H1 (cell line): ENCODE results near the gene NPSR1. TPM values are rescaled to one million over a fixed set of nuclear protein-coding genes. Genes with fewer than 3 reads are reported as not detected.

Source experiments
- CTCF ChIA-PET: fragments of 300-600 bp; sonication (Branson Sonifier 250); formaldehyde crosslinking; loops from one replicate; lab custom pipeline; 2021; ENCODE audit not compliant: partially characterized antibody; lab: Charles Lee
- POLR2A ChIA-PET: fragments of 300-600 bp; sonication (Branson Sonifier 250); formaldehyde crosslinking; loops from one replicate; lab custom pipeline; 2021; ENCODE audit warnings: inconsistent platforms; ENCODE audit not compliant: partially characterized antibody; lab: Charles Lee
- DNase-seq, 2 experiments: peaks; one replicate each; pipeline versions ENCODE4 v3.0.0 to v3.0.0-alpha.2; 2010 to 2022; ENCODE audit warnings: low spot score in 2 of 2, low read depth in 1 of 2, mixed read lengths in 1 of 2
- FAIRE-seq: peaks from 2 replicates; lab custom pipeline; 2011; peaks lifted over from hg19 to GRCh38; lab: Jason Lieb, UNC
- H2AFZ ChIP-seq: 2 replicates; pipeline ENCODE4 v1.8.1; 2012; ENCODE audit warnings: low read length, inconsistent platforms
- H2AK5ac ChIP-seq: 2 replicates; pipeline ENCODE4 v1.6.1; 2013; ENCODE audit warnings: low read depth, low read length
- H2BK120ac ChIP-seq: replicated peaks from 2 replicates; pipeline ENCODE3; 2013; ENCODE audit warnings: low read depth, low read length, inconsistent platforms
- H2BK12ac ChIP-seq: 2 replicates; pipeline ENCODE4 v1.6.1; 2013; ENCODE audit warnings: low read depth, low read length
- H2BK15ac ChIP-seq: 2 replicates; pipeline ENCODE4 v1.6.1; 2013; ENCODE audit warnings: low read length
- H2BK20ac ChIP-seq: 2 replicates; pipeline ENCODE4 v1.6.1; 2013; ENCODE audit warnings: low read length
- H2BK5ac ChIP-seq: 2 replicates; pipeline ENCODE4 v1.6.1; 2013; ENCODE audit warnings: low read depth, low read length
- H3K14ac ChIP-seq: 2 replicates; pipeline ENCODE4 v1.6.1; 2013; ENCODE audit warnings: inconsistent platforms; ENCODE audit not compliant: insufficient read length
- H3K18ac ChIP-seq: 2 replicates; pipeline ENCODE4 v1.6.1; 2013; ENCODE audit warnings: low read length; ENCODE audit errors: extremely low read depth
- H3K23ac ChIP-seq: 2 replicates; pipeline ENCODE4 v1.6.1; 2013; ENCODE audit warnings: inconsistent platforms; ENCODE audit not compliant: insufficient read length
- H3K23me2 ChIP-seq: 2 replicates; pipeline ENCODE4 v1.6.1; 2013; ENCODE audit warnings: low read depth, low read length
- H3K27ac ChIP-seq: 2 replicates; pipeline ENCODE4 v1.6.1; 2011; ENCODE audit warnings: low read depth, low read length, inconsistent platforms
- H3K27me3 ChIP-seq, 4 experiments: replicated peaks in 1 of 4; 1 replicate in 1 of 4; 2 replicates in 3 of 4; pipeline versions ENCODE4 v1.6.1 to v1.8.1; 2011 to 2013; ENCODE audit warnings: low read length in 3 of 4, mild to moderate bottlenecking in 3 of 4, inconsistent platforms in 2 of 4, mixed read lengths in 2 of 4, moderate library complexity in 1 of 4; ENCODE audit not compliant: control insufficient read depth in 3 of 4, insufficient read depth in 3 of 4; ENCODE audit errors: extremely low read depth in 1 of 4
- H3K36me3 ChIP-seq, 4 experiments: 2 replicates each; pipeline versions ENCODE4 v1.6.1 to v1.8.1; 2011 to 2013; ENCODE audit warnings: mild to moderate bottlenecking in 4 of 4, low read length in 3 of 4, moderate library complexity in 2 of 4, control low read depth in 1 of 4, inconsistent platforms in 1 of 4; ENCODE audit not compliant: insufficient read depth in 4 of 4, control insufficient read depth in 2 of 4
- H3K4ac ChIP-seq: replicated peaks from 2 replicates; pipeline ENCODE3; 2013; ENCODE audit warnings: low read length, low read depth, mixed read lengths, inconsistent platforms; ENCODE audit not compliant: insufficient read length
- H3K4me1 ChIP-seq, 4 experiments: replicated peaks in 1 of 4; 1 replicate in 1 of 4; 2 replicates in 3 of 4; pipeline versions ENCODE4 v1.6.1 to v1.8.1; 2011 to 2013; ENCODE audit warnings: low read length in 3 of 4, inconsistent platforms in 2 of 4, mixed read lengths in 1 of 4; ENCODE audit not compliant: insufficient read depth in 4 of 4, control insufficient read depth in 3 of 4
- H3K4me2 ChIP-seq, 2 experiments: 2 replicates each; pipeline versions ENCODE4 v1.6.1 to v1.8.1; 2011 to 2013; ENCODE audit warnings: low read depth in 2 of 2, low read length in 2 of 2, control low read depth in 1 of 2, inconsistent platforms in 1 of 2, mild to moderate bottlenecking in 1 of 2; ENCODE audit not compliant: insufficient read depth in 1 of 2
- H3K4me3 ChIP-seq, 4 experiments: fragments of 200-600, 300-600 bp in 1 of 4; sonication (generic), shearing (Covaris generic), sonication (Bioruptor Twin) in 1 of 4; 2 replicates each; pipeline versions ENCODE4 v1.5.1 to v1.8.1; 2011 to 2016; ENCODE audit warnings: low read length in 4 of 4, low read depth in 3 of 4, control low read depth in 2 of 4, inconsistent platforms in 2 of 4, mild to moderate bottlenecking in 2 of 4, mixed read lengths in 1 of 4, moderate library complexity in 1 of 4; ENCODE audit not compliant: insufficient read depth in 2 of 4; ENCODE audit errors: extremely low read depth in 1 of 4
- H3K56ac ChIP-seq: replicated peaks from 2 replicates; pipeline ENCODE3; 2013; ENCODE audit warnings: low read depth, mild to moderate bottlenecking, mixed read lengths, low read length, inconsistent platforms; ENCODE audit not compliant: insufficient read length
- H3K79me1 ChIP-seq: 2 replicates; pipeline ENCODE4 v1.6.1; 2013; ENCODE audit warnings: low read depth, low read length, control low read depth
- H3K79me2 ChIP-seq, 2 experiments: 2 replicates each; pipeline versions ENCODE4 v1.6.1 to v1.8.1; 2012 to 2013; ENCODE audit warnings: low read length in 2 of 2, mild to moderate bottlenecking in 2 of 2, inconsistent platforms in 1 of 2; ENCODE audit not compliant: insufficient read depth in 2 of 2, control insufficient read depth in 1 of 2
- H3K9ac ChIP-seq, 4 experiments: replicated peaks in 1 of 4; 1 replicate in 1 of 4; 2 replicates in 3 of 4; pipeline versions ENCODE4 v1.6.1 to v1.8.1; 2011 to 2013; ENCODE audit warnings: low read depth in 3 of 4, low read length in 3 of 4, control low read depth in 2 of 4, mild to moderate bottlenecking in 2 of 4, moderate library complexity in 2 of 4, inconsistent platforms in 1 of 4; ENCODE audit errors: extremely low read depth in 1 of 4
- H3K9me3 ChIP-seq, 2 experiments: 2 replicates each; pipeline versions ENCODE4 v1.6.1 to v1.8.1; 2012 to 2013; ENCODE audit warnings: mild to moderate bottlenecking in 2 of 2, moderate library complexity in 2 of 2, control low read depth in 1 of 2, inconsistent platforms in 1 of 2, low read depth in 1 of 2, low read length in 1 of 2, mixed read lengths in 1 of 2; ENCODE audit not compliant: insufficient read depth in 2 of 2
- H4K20me1 ChIP-seq, 2 experiments: replicated peaks in 1 of 2; 2 replicates each; pipeline versions ENCODE3 to v1.8.1; 2011 to 2013; ENCODE audit warnings: inconsistent platforms in 2 of 2, low read length in 2 of 2, mild to moderate bottlenecking in 1 of 2; ENCODE audit not compliant: insufficient read depth in 2 of 2, control insufficient read depth in 1 of 2
- H4K5ac ChIP-seq: 2 replicates; pipeline ENCODE4 v1.6.1; 2013; ENCODE audit warnings: low read length, low read depth, mixed read lengths, inconsistent platforms; ENCODE audit not compliant: insufficient read length
- H4K8ac ChIP-seq: 2 replicates; pipeline ENCODE4 v1.8.0; 2013; ENCODE audit warnings: mild to moderate bottlenecking, moderate library complexity, low read length, inconsistent platforms; ENCODE audit not compliant: insufficient read depth; ENCODE audit errors: extremely low read depth
- H4K91ac ChIP-seq: replicated peaks from 2 replicates; pipeline ENCODE3; 2013; ENCODE audit warnings: low read length, mixed read lengths, inconsistent platforms; ENCODE audit not compliant: insufficient read length
- BRCA1 ChIP-seq: IDR thresholded peaks from 2 replicates; pipeline ENCODE4 v1.6.1; 2012; ENCODE audit warnings: low read depth, low read length, improper control_type of control experiment
- CBX8 ChIP-seq: fragments of 300-800, 300-1000 bp; sonication (generic); IDR thresholded peaks from 2 replicates; pipeline ENCODE4 v1.7.1; 2016; ENCODE audit warnings: low read depth, low read length, borderline replicate concordance
- EGR1 ChIP-seq: IDR thresholded peaks from 2 replicates; pipeline ENCODE4 v1.6.1; 2011; ENCODE audit warnings: low read depth, low read length, borderline replicate concordance
- FOSL1 ChIP-seq: IDR thresholded peaks from 2 replicates; pipeline ENCODE4 v1.6.1; 2011; ENCODE audit warnings: mild to moderate bottlenecking, low read depth, low read length, moderate library complexity; ENCODE audit not compliant: insufficient read depth
- HDAC2 ChIP-seq, 2 experiments: fragments of 300-600 bp in 1 of 2; sonication (generic) in 1 of 2; IDR thresholded peaks; 2 replicates each; pipeline ENCODE4 v1.6.1; 2011 to 2012; ENCODE audit warnings: low read depth in 2 of 2, low read length in 2 of 2, mild to moderate bottlenecking in 2 of 2, moderate library complexity in 2 of 2, borderline replicate concordance in 1 of 2, inconsistent platforms in 1 of 2
- HDAC6 ChIP-seq: IDR thresholded peaks from one replicate; pipeline ENCODE4 v1.7.1; 2012; ENCODE audit warnings: low read depth, mild to moderate bottlenecking, inconsistent platforms, low read length, moderate library complexity
- JUND ChIP-seq: IDR thresholded peaks from 2 replicates; pipeline ENCODE4 v1.6.1; 2011; ENCODE audit warnings: mild to moderate bottlenecking, improper control_type of control experiment, low read length
- KDM1A ChIP-seq: fragments of 200-600, 300-600 bp; sonication (generic); IDR thresholded peaks from 2 replicates; pipeline ENCODE4 v1.7.1; 2016; ENCODE audit warnings: mild to moderate bottlenecking, low read length, borderline replicate concordance
- MAX ChIP-seq: IDR thresholded peaks from 2 replicates; pipeline ENCODE4 v1.6.1; 2012; ENCODE audit warnings: inconsistent platforms
- POLR2AphosphoS5 ChIP-seq: IDR thresholded peaks from 2 replicates; pipeline ENCODE4 v1.6.1; 2011; ENCODE audit warnings: low read depth, low read length
- RBBP5 ChIP-seq: IDR thresholded peaks from 2 replicates; pipeline ENCODE4 v1.7.1; 2012; ENCODE audit warnings: low read depth, mild to moderate bottlenecking, inconsistent platforms, low read length, moderate library complexity, borderline replicate concordance
- RXRA ChIP-seq: IDR thresholded peaks from 2 replicates; pipeline ENCODE4 v1.6.1; 2011; ENCODE audit warnings: low read depth, mild to moderate bottlenecking, low read length, moderate library complexity; ENCODE audit not compliant: insufficient read depth
- SP1 ChIP-seq: IDR thresholded peaks from 2 replicates; pipeline ENCODE4 v1.6.1; 2011; ENCODE audit warnings: low read depth, low read length
- SP2 ChIP-seq: IDR thresholded peaks from 2 replicates; pipeline ENCODE4 v1.6.1; 2012; ENCODE audit warnings: mild to moderate bottlenecking, low read length, inconsistent platforms
- TEAD4 ChIP-seq: IDR thresholded peaks from 2 replicates; pipeline ENCODE4 v1.6.1; 2012; ENCODE audit warnings: low read depth, low read length, inconsistent platforms, mixed read lengths
- WGBS, 2 experiments: shearing (Covaris generic) in 1 of 2; methylation state at CpG; one replicate each; pipeline versions ENCODE4 v1.1.6 to v1.1.7; 2013 to 2015; ENCODE audit warnings: low lambda C conversion rate in 2 of 2, mixed read lengths in 2 of 2, inconsistent platforms in 1 of 2, low coverage in 1 of 2, missing lambda C conversion rate in 1 of 2; ENCODE audit not compliant: insufficient replicate concordance in 2 of 2, insufficient coverage in 1 of 2, insufficient read length in 1 of 2; ENCODE audit errors: extremely low coverage in 1 of 2, missing lambda C conversion rate in 1 of 2; 5-methylcytosine and 5-hydroxymethylcytosine counted together
- polyA plus RNA-seq, 7 experiments: library from polyadenylated mRNA; depleted of rRNA in 3 of 7; stranded (reverse) in 5 of 7; unstranded in 2 of 7; fragments of >200 nt in 5 of 7; fragments of 200-250 nt in 2 of 7; gene quantifications; 1 replicate in 5 of 7; 2 replicates in 1 of 7; 4 replicates in 1 of 7; pipeline versions ENCODE4 v1.2.1 to v1.2.3, GENCODE V29; 2011 to 2013; ENCODE audit warnings: missing spikeins in 2 of 7, mixed read lengths in 2 of 7
- total RNA-seq: library from RNA; stranded (reverse); fragmentation: NEBNext Ultra II Directional; extraction: Animal tissue kit (Norgen Biotek cat#: 25700); gene quantifications from 2 replicates; pipeline ENCODE4 v1.2.1, GENCODE V29; 2021

NPSR1 gene
- total and polyA plus RNA-seq, 2 of the 8 experiments (the other 6 are each of a cell fraction or from before 2014, with no cell fraction given) = not detected

DNA sequence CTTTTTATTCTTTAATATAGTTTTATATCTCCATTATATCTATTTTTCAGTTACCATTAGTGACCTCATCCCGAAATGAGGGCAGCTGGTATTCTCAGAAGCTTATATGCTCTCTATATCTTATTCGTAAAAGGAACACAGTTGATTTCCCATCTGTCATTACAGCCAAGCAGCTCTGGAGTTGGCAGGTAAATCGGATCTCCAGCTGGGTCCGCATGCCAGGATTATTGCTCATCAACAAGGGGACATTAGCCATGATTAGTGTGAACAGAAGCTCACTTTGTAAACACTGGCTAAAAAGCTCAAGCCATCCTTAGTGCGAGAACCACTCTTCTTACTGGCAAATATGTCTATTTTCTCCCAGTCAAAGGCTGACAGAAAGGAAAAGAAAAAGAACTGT lies 180.3 kb downstream of the NPSR1 start:
- 85% methylated on average over 5 of the region's 5 CpGs; no CpG with 5 or more reads in 1 of the 2 experiments for WGBS, 2 experiments
- Histone ChIP-seq H3K27ac (no peak overlapping the region), H3K4ac (no peak overlapping the region), H3K9me3 (no peaks in the 10 kb centered on the region), H3K56ac (no peak overlapping the region), H2BK120ac (no peak overlapping the region), H3K36me3 (no peaks in the 10 kb centered on the region), H3K27me3 (no peaks in the 10 kb centered on the region), H4K8ac (no peak overlapping the region), H2BK12ac (no peak overlapping the region), H2BK20ac (no peak overlapping the region), H3K9ac (no peak overlapping the region), H3K4me2 (no peak overlapping the region), H4K91ac (no peak overlapping the region), H2AK5ac (no peak overlapping the region), H2AFZ (no peak overlapping the region), H3K23me2 (no peaks in the 10 kb centered on the region), H3K23ac (no peak overlapping the region), H3K14ac (no peak overlapping the region), H3K4me3 (no peak overlapping the region), H4K20me1 (no peaks in the 10 kb centered on the region), H2BK5ac (no peak overlapping the region), H4K5ac (no peak overlapping the region), H3K79me2 (no peaks in the 10 kb centered on the region), H3K18ac (no peak overlapping the region), H2BK15ac (no peak overlapping the region), H3K79me1 (no peaks in the 10 kb centered on the region), H3K4me1 (peaks cover 0 to 2% (median 0%) of the 10 kb centered on the region in 4 experiments; a peak in 1 of 7 replicates)
- FAIRE-seq (no peak), DNase-seq (no peak)
- ChIA-PET POLR2A (no interaction called here), CTCF (interaction anchor here (0.6 to 6.3 kb wide), 2 partner anchors 15 to 210 kb away, joined by 3 to 52 read pairs; no protein-coding TSS in a partner anchor)
- TF ChIP-seq FOSL1 (no peak), MAX (no peak), EGR1 (no peak), RBBP5 (no peak), HDAC6 (no peak), JUND (no peak), SP2 (no peak), HDAC2 (IDR thresholded peaks at IDR 0.05; ENCODE audit: borderline replicate concordance in 1 of 2, low read depth in 2 of 2, low read length in 2 of 2) (no peak), RXRA (no peak), KDM1A (no peak), SP1 (no peak), POLR2AphosphoS5 (no peak), BRCA1 (no peak), CBX8 (no peak), TEAD4 (no peak)
